Suprapubic skin (tissue), 4 donors: Measurements from ENCODE around the gene LLGL2. TPM values are rescaled to one million over a fixed set of nuclear protein-coding genes. Genes with fewer than 3 reads are reported as not detected.

ENCODE experiments used
- DNase-seq, 2 donors: peaks; one replicate each; pipeline ENCODE4 v3.0.0-alpha.2; 2019; ENCODE audit warnings: low spot score in 2 of 2
- H3K27ac ChIP-seq: fragments of 200-600 bp; sonication (generic); one replicate; pipeline ENCODE4 v1.5.1; 2019
- H3K27me3 ChIP-seq: fragments of 200-600 bp; sonication (generic); one replicate; pipeline ENCODE4 v1.5.1; 2019
- H3K36me3 ChIP-seq: fragments of 200-600 bp; sonication (generic); one replicate; pipeline ENCODE4 v1.5.1; 2019
- H3K4me1 ChIP-seq: fragments of 200-600 bp; sonication (generic); one replicate; pipeline ENCODE4 v1.5.1; 2019
- H3K4me3 ChIP-seq: fragments of 200-600 bp; sonication (generic); one replicate; pipeline ENCODE4 v1.5.1; 2019; ENCODE audit warnings: mild to moderate bottlenecking
- H3K9me3 ChIP-seq: fragments of 200-600 bp; sonication (generic); one replicate; pipeline ENCODE4 v1.5.1; 2019
- CTCF ChIP-seq, 2 donors: fragments of 200-600 bp in 1 of 2; fragments of 450-650 bp in 1 of 2; sonication (generic) in 1 of 2; IDR thresholded peaks; one replicate each; pipeline ENCODE4 v1.5.1; 2016 to 2019; ENCODE audit warnings: antibody characterized with exemption in 2 of 2, mild to moderate bottlenecking in 1 of 2, moderate library complexity in 1 of 2
- EP300 ChIP-seq: sonication (generic); formaldehyde crosslinking; IDR thresholded peaks from one replicate; pipeline ENCODE4 v1.6.1; 2017; ENCODE audit warnings: antibody characterized with exemption
- POLR2A ChIP-seq, 2 donors: fragments of 450-650 bp; IDR thresholded peaks; one replicate each; pipeline ENCODE4 v1.6.1; 2017; ENCODE audit warnings: antibody characterized with exemption in 2 of 2, mild to moderate bottlenecking in 2 of 2, moderate library complexity in 2 of 2
- POLR2AphosphoS5 ChIP-seq, 3 donors: sonication (generic); formaldehyde crosslinking; IDR thresholded peaks; one replicate each; pipeline ENCODE4 v1.6.1; 2017; ENCODE audit warnings: antibody characterized with exemption in 3 of 3
- WGBS: methylation state at CpG from one replicate; pipeline ENCODE4 v1.1.5; 2018; 5-methylcytosine and 5-hydroxymethylcytosine counted together
- total RNA-seq, 4 donors: library from RNA; depleted of rRNA; stranded (reverse); fragments of >200 nt; gene quantifications; one replicate each; pipeline ENCODE4 v1.1.0, GENCODE V29; 2016

The LLGL2 gene
- total RNA-seq, 4 donors from 2014 or later: 75.3 to 114 (median 78.4) TPM

GRCh38 chr17:75478508-75478907 lies 47.0 kb upstream of the LLGL2 start:
- peaks cover 13% of the 10 kb centered on the region for H3K36me3 ChIP-seq
- no peaks in the 10 kb centered on the region for H3K9me3 ChIP-seq
- no peak overlapping the region for H3K27ac ChIP-seq
- no peak overlapping the region for H3K4me3 ChIP-seq
- H3K4me1 ChIP-seq: peaks cover 29% of the 10 kb centered on the region
- TF ChIP-seq EP300 (no peak), CTCF (IDR thresholded peaks at IDR 0.05) (no peak)
- WGBS: 75% methylated on average over 7 of the region's 7 CpGs
- no peaks in the 10 kb centered on the region for H3K27me3 ChIP-seq
- DNase-seq: no peak

- H3K36me3 ChIP-seq: peaks cover 6% of the 10 kb centered on the region
- no peak for DNase-seq
- H3K4me1 ChIP-seq: peaks cover 30% of the 10 kb centered on the region
- TF ChIP-seq POLR2AphosphoS5 (IDR thresholded peaks at IDR 0.05) (no peak), EP300 (no peak), CTCF (IDR thresholded peaks at IDR 0.05) (no peak), POLR2A (IDR thresholded peaks at IDR 0.05) (no peak)
- H3K4me3 ChIP-seq: no peak overlapping the region
- H3K27me3 ChIP-seq: no peaks in the 10 kb centered on the region
- no peaks in the 10 kb centered on the region for H3K9me3 ChIP-seq
- WGBS: 96% methylated on average over 6 of the region's 6 CpGs
- H3K27ac ChIP-seq: no peak overlapping the region
These were observed 45.2 kb upstream of the LLGL2 start for GRCh38 chr17:75480281-75480680.

- H3K4me1 ChIP-seq: peaks cover 24% of the 10 kb centered on the region
- no peak for DNase-seq
- 76% methylated on average over 9 of the region's 13 CpGs for WGBS
- H3K36me3 ChIP-seq: peaks cover 5% of the 10 kb centered on the region
- H3K27me3 ChIP-seq: no peaks in the 10 kb centered on the region
- no peak for TF ChIP-seq POLR2AphosphoS5 (IDR thresholded peaks at IDR 0.05)
- TF ChIP-seq CTCF (IDR thresholded peaks at IDR 0.05): no peak
- TF ChIP-seq POLR2A (IDR thresholded peaks at IDR 0.05): no peak
- TF ChIP-seq EP300: no peak
- no peaks in the 10 kb centered on the region for H3K9me3 ChIP-seq
- no peak overlapping the region for H3K27ac ChIP-seq
- no peak overlapping the region for H3K4me3 ChIP-seq
These were observed 44.1 kb upstream of the LLGL2 start for GRCh38 chr17:75481194-75482068.

GRCh38 chr17:75482098-75482942 lies 43.2 kb upstream of the LLGL2 start:
- Histone ChIP-seq H3K36me3 (peaks cover 9% of the 10 kb centered on the region), H3K4me3 (no peak overlapping the region), H3K27me3 (no peaks in the 10 kb centered on the region), H3K4me1 (peaks cover 27% of the 10 kb centered on the region), H3K9me3 (no peaks in the 10 kb centered on the region), H3K27ac (no peak overlapping the region)
- DNase-seq: no peak
- TF ChIP-seq CTCF (IDR thresholded peaks at IDR 0.05) (no peak), EP300 (no peak), POLR2A (IDR thresholded peaks at IDR 0.05) (no peak), POLR2AphosphoS5 (IDR thresholded peaks at IDR 0.05) (no peak)
- 78% methylated on average over 16 of the region's 16 CpGs for whole genome bisulfite sequencing

GRCh38 chr17:75485688-75486087 lies 39.8 kb upstream of the LLGL2 start:
- no peaks in the 10 kb centered on the region for H3K27me3 ChIP-seq
- no peak overlapping the region for H3K4me3 ChIP-seq
- H3K4me1 ChIP-seq: peaks cover 36% of the 10 kb centered on the region
- TF ChIP-seq POLR2A (IDR thresholded peaks at IDR 0.05) (no peak), EP300 (no peak)
- peaks cover 9% of the 10 kb centered on the region for H3K36me3 ChIP-seq
- no peaks in the 10 kb centered on the region for H3K9me3 ChIP-seq
- H3K27ac ChIP-seq: no peak overlapping the region
- no peak for DNase-seq
- WGBS: 83% methylated on average over 3 of the region's 12 CpGs
